ENCODE data around the gene LPAR4. TPM values are rescaled to one million over a fixed set of nuclear protein-coding genes. Genes with fewer than 3 reads are reported as not detected.

The LPAR4 gene, protein sequence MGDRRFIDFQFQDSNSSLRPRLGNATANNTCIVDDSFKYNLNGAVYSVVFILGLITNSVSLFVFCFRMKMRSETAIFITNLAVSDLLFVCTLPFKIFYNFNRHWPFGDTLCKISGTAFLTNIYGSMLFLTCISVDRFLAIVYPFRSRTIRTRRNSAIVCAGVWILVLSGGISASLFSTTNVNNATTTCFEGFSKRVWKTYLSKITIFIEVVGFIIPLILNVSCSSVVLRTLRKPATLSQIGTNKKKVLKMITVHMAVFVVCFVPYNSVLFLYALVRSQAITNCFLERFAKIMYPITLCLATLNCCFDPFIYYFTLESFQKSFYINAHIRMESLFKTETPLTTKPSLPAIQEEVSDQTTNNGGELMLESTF
- total RNA-seq = 0.29 TPM in 1 of 2 replicates, not detected in the other

DNA sequence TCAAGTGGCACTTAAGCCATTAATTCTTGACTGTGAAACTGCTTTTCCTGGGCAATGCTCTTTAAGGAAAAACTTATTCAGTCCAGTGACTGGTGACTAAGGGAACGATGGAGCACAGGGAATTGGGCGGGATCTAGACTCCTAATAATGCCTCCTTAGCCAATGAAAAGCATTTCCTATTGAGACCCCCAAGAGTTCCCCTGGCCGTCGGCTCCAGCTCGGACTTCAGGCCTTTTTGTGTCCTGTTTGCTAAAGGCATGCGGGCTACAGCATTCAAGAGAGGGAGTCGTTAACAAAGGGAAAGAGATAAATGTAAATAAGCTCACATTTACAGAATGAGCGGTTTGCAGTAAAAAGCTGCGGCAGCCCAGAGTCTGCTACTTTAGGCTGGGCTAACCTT is at the start of gene LPAR4:
Gene LPAR4, plus strand, starts transcription at position 232 of the 400 bp plus-strand sequence. CDS start 7,150 bp downstream, outside the sequence.

Other genes with a start within 250 kb of the LPAR4 start
- gene RTL3, start 88.4 kb upstream of the LPAR4 start, total RNA-seq = 0.43 TPM in 1 of 2 replicates, not detected in the other
- not detected in 2 replicates for gene P2RY10, start 197.7 kb downstream of the LPAR4 start, total RNA-seq